ENCODE data around the gene TBKBP1. TPM values are rescaled to one million over a fixed set of nuclear protein-coding genes. Genes with fewer than 3 reads are reported as not detected.

The TBKBP1 gene
- total RNA-seq, 1 donor from 2014 or later = 7.8 TPM

DNA sequence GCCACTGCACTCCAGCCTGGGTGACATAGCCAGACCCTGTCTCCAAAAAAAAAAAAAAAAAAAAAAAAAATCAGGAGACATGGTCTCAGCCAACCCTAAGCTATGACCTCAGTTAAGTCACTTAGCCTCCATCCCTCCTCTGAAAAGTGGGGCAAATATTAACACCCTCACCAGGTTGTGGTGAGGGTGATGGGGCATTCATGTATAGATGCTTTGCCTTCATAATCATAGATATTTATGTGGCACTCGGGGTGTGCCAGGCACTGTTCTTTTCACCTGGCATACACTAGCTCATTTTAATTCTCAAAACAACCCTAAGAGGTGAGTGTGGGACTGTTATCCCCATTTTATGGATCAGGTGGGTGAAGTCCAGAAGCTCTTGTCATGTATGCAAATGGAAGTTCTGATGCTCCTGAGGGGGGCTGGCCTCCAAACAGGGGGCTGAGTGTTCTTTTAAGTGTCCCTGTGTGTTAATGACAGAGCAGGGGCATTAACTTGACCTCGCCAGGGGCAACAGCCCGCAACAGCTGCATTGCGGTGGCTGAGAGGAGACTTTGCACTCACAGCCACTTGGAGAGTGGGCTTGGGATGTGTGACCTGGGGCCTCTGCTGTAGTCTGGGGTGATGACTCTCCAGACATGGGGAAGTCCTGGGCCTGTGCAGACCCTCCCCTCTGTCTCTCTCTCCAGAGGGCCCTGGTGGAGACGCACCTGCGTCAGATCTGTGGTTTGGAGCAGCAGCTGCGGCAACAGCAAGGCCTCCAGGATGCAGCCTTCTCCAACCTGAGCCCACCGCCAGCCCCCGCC lies 4.1 kb downstream of the TBKBP1 start:
- H3K4me3 ChIP-seq (ENCODE audit: low read length in 3 of 3) = no peak overlapping the region
- H3K27ac ChIP-seq (ENCODE audit: low read depth, low read length) = no peak overlapping the region
- no peak overlapping the region for H3K9ac ChIP-seq (ENCODE audit: low read depth in 1 of 3, low read length in 3 of 3)
- H3K36me3 ChIP-seq (ENCODE audit: control insufficient read depth in 3 of 3, insufficient read depth in 3 of 3, low read length in 3 of 3) = peaks cover 6 to 13% (median 9%) of the 10 kb centered on the region in 3 donors
- H3K4me1 ChIP-seq (ENCODE audit: control insufficient read depth in 3 of 3, insufficient read depth in 3 of 3, low read length in 3 of 3) = peaks cover 7 to 16% (median 11%) of the 10 kb centered on the region in 3 donors
- H3K9me3 ChIP-seq (ENCODE audit: control insufficient read depth in 3 of 3, low read length in 3 of 3) = no peaks in the 10 kb centered on the region
- H3K27me3 ChIP-seq (ENCODE audit: control insufficient read depth in 3 of 3, insufficient read depth in 3 of 3, low read length in 3 of 3) = no peaks in the 10 kb centered on the region

- Histone ChIP-seq H3K36me3 (ENCODE audit: control insufficient read depth in 3 of 3, insufficient read depth in 3 of 3, low read length in 3 of 3) (peaks cover 6 to 13% (median 9%) of the 10 kb centered on the region in 3 donors), H3K9me3 (ENCODE audit: control insufficient read depth in 3 of 3, low read length in 3 of 3) (no peaks in the 10 kb centered on the region), H3K27me3 (ENCODE audit: control insufficient read depth in 3 of 3, insufficient read depth in 3 of 3, low read length in 3 of 3) (no peaks in the 10 kb centered on the region), H3K4me1 (ENCODE audit: control insufficient read depth in 3 of 3, insufficient read depth in 3 of 3, low read length in 3 of 3) (peaks cover 4 to 11% (median 8%) of the 10 kb centered on the region in 3 donors), H3K4me3 (ENCODE audit: low read length in 3 of 3) (no peak overlapping the region), H3K9ac (ENCODE audit: low read depth in 1 of 3, low read length in 3 of 3) (no peak overlapping the region), H3K27ac (ENCODE audit: low read depth, low read length) (no peak overlapping the region)
Measured at GRCh38 chr17:47698749-47699535, 5.0 kb downstream of the TBKBP1 start.

- Histone ChIP-seq H3K27ac (ENCODE audit: low read depth, low read length) (no peak overlapping the region), H3K27me3 (ENCODE audit: control insufficient read depth in 3 of 3, insufficient read depth in 3 of 3, low read length in 3 of 3) (no peaks in the 10 kb centered on the region), H3K9me3 (ENCODE audit: control insufficient read depth in 3 of 3, low read length in 3 of 3) (no peaks in the 10 kb centered on the region), H3K4me1 (ENCODE audit: control insufficient read depth in 3 of 3, insufficient read depth in 3 of 3, low read length in 3 of 3) (peaks cover 4 to 11% (median 10%) of the 10 kb centered on the region in 3 donors), H3K36me3 (ENCODE audit: control insufficient read depth in 3 of 3, insufficient read depth in 3 of 3, low read length in 3 of 3) (peaks cover 6 to 13% (median 9%) of the 10 kb centered on the region in 3 donors), H3K4me3 (ENCODE audit: low read length in 3 of 3) (no peak overlapping the region), H3K9ac (ENCODE audit: low read depth in 1 of 3, low read length in 3 of 3) (no peak overlapping the region)
Measured at GRCh38 chr17:47699536-47699840, 5.5 kb downstream of the TBKBP1 start.

DNA sequence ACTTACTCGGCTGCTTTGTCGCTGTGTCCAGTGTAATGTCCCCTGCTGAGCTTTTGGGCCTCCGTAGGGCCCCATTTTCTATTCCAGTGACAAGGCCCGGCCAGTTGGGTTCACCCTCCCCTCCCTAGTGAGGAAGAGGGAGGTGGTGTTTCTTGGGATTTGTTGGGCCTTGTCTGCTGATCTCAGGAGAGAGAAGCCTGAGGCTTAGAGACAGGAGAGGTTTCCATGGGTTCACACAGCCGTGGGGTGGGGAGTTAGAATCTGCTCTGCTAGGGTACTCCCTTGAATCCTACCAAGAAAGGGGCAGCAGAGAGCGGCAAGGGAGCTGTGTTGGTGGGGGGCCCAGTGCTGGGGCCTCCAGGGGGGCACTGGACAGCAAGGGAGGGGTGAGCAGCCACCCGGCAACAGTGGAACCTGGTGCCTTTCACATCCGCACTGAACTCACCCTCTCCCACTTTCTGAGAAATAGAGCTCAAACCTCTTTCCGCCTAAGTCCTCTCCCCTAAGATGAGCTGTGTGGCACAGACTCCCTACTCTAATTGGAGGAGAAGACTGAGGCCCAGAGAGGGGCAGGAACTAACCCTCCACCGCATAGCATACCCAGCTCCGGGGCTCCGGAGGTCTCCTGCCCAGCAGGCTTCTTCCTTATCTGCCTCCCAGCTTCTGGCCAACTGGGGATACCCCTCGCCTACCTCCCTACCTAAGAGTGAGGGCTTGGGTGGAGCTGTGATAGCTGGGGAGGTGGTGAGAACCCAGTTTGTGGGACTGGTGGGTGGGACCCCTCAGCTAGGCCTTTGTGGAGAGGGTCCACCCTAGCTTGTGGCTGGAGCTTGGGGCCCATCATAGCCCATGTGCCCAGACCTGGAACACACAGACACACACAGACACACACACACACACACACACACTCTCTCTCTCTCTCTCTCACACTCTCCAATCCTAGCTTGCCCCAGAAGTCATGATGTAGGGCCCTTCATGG lies 6.8 kb downstream of the TBKBP1 start:
- Histone ChIP-seq H3K27ac (ENCODE audit: low read depth, low read length) (no peak overlapping the region), H3K4me3 (ENCODE audit: low read length in 3 of 3) (no peak overlapping the region), H3K4me1 (ENCODE audit: control insufficient read depth in 3 of 3, insufficient read depth in 3 of 3, low read length in 3 of 3) (peaks cover 4 to 11% (median 7%) of the 10 kb centered on the region in 3 donors), H3K36me3 (ENCODE audit: control insufficient read depth in 3 of 3, insufficient read depth in 3 of 3, low read length in 3 of 3) (peaks cover 8 to 13% (median 9%) of the 10 kb centered on the region in 3 donors), H3K9me3 (ENCODE audit: control insufficient read depth in 3 of 3, low read length in 3 of 3) (no peaks in the 10 kb centered on the region), H3K9ac (ENCODE audit: low read depth in 1 of 3, low read length in 3 of 3) (no peak overlapping the region), H3K27me3 (ENCODE audit: control insufficient read depth in 3 of 3, insufficient read depth in 3 of 3, low read length in 3 of 3) (no peaks in the 10 kb centered on the region)

- H3K4me1 ChIP-seq (ENCODE audit: control insufficient read depth in 3 of 3, insufficient read depth in 3 of 3, low read length in 3 of 3) = peaks cover 11 to 19% (median 12%) of the 10 kb centered on the region in 3 donors
- H3K27ac ChIP-seq (ENCODE audit: low read depth, low read length) = no peak overlapping the region
- no peak overlapping the region for H3K9ac ChIP-seq (ENCODE audit: low read depth in 1 of 3, low read length in 3 of 3)
- no peaks in the 10 kb centered on the region for H3K27me3 ChIP-seq (ENCODE audit: control insufficient read depth in 3 of 3, insufficient read depth in 3 of 3, low read length in 3 of 3)
- H3K4me3 ChIP-seq (ENCODE audit: low read length in 3 of 3) = no peak overlapping the region
- no peaks in the 10 kb centered on the region for H3K9me3 ChIP-seq (ENCODE audit: control insufficient read depth in 3 of 3, low read length in 3 of 3)
- H3K36me3 ChIP-seq (ENCODE audit: control insufficient read depth in 3 of 3, insufficient read depth in 3 of 3, low read length in 3 of 3) = peaks cover 8 to 15% (median 9%) of the 10 kb centered on the region in 3 donors
Measured at GRCh38 chr17:47701608-47702007, 7.6 kb downstream of the TBKBP1 start.

DNA sequence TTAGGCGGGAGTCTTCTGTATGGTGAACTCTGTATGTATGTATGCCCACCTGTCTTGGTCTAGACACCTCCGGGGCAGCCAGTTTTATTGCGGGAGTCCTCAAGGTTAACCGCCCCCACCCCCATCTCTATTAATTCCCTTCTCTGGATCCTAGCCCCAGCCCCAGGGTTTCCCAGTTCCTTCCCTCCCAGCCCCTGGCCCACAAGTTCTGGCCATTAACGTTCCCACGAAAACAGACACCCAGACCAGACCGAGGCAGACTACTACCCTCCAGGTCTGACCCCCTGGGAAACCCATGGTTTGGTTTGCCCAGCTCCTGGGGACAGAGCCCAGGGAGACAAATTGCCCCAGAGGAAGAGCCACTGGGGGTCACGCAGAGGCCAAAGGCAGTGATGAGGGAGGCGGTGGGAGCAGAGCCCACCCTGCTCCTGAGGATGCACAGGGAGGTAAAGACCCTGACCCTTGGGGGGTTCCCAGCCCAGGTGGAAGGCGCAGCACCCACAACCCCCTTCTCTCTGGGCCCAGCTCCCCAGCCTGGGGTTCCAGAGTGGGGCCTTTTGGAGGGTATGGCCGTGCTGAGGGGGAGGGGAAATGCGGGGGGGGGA lies 8.5 kb downstream of the TBKBP1 start:
- H3K9ac ChIP-seq (ENCODE audit: low read depth in 1 of 3, low read length in 3 of 3) = no peak overlapping the region
- H3K9me3 ChIP-seq (ENCODE audit: control insufficient read depth in 3 of 3, low read length in 3 of 3) = no peaks in the 10 kb centered on the region
- peaks cover 18 to 28% (median 20%) of the 10 kb centered on the region in 3 donors for H3K4me1 ChIP-seq (ENCODE audit: control insufficient read depth in 3 of 3, insufficient read depth in 3 of 3, low read length in 3 of 3)
- no peak overlapping the region for H3K27ac ChIP-seq (ENCODE audit: low read depth, low read length)
- no peak overlapping the region for H3K4me3 ChIP-seq (ENCODE audit: low read length in 3 of 3)
- H3K36me3 ChIP-seq (ENCODE audit: control insufficient read depth in 3 of 3, insufficient read depth in 3 of 3, low read length in 3 of 3) = peaks cover 3 to 15% (median 9%) of the 10 kb centered on the region in 3 donors
- no peaks in the 10 kb centered on the region for H3K27me3 ChIP-seq (ENCODE audit: control insufficient read depth in 3 of 3, insufficient read depth in 3 of 3, low read length in 3 of 3)

GRCh38 chr17:47703191-47703591 lies 9.2 kb downstream of the TBKBP1 start:
- Histone ChIP-seq H3K9ac (ENCODE audit: low read depth in 1 of 3, low read length in 3 of 3) (no peak overlapping the region), H3K36me3 (ENCODE audit: control insufficient read depth in 3 of 3, insufficient read depth in 3 of 3, low read length in 3 of 3) (peaks cover 3 to 15% (median 9%) of the 10 kb centered on the region in 3 donors), H3K4me1 (ENCODE audit: control insufficient read depth in 3 of 3, insufficient read depth in 3 of 3, low read length in 3 of 3) (peaks cover 22 to 32% (median 24%) of the 10 kb centered on the region in 3 donors), H3K4me3 (ENCODE audit: low read length in 3 of 3) (no peak overlapping the region), H3K9me3 (ENCODE audit: control insufficient read depth in 3 of 3, low read length in 3 of 3) (no peaks in the 10 kb centered on the region), H3K27ac (ENCODE audit: low read depth, low read length) (no peak overlapping the region), H3K27me3 (ENCODE audit: control insufficient read depth in 3 of 3, insufficient read depth in 3 of 3, low read length in 3 of 3) (no peaks in the 10 kb centered on the region)

DNA sequence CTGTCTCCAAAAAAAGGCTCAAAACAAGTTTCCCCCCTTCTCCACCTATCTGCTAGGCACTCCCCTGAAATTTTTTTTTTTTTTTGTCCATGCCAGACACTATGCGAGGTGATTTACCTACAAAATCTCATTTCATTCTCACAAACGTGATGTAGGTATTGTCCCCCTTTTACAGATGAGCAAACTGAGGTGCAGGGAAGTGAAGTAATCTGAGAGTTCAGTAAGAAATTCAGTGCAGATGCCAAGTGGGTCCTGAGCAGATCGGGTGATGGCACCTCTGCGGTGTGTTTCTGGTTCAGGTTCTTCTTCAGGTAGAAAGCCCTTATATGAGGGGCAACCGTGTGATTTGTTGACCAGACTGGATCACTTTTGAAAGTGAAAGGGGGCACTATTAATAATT lies 9.7 kb downstream of the TBKBP1 start:
- Histone ChIP-seq H3K27ac (ENCODE audit: low read depth, low read length) (no peak overlapping the region), H3K9ac (ENCODE audit: low read depth in 1 of 3, low read length in 3 of 3) (no peak overlapping the region), H3K9me3 (ENCODE audit: control insufficient read depth in 3 of 3, low read length in 3 of 3) (no peaks in the 10 kb centered on the region), H3K4me3 (ENCODE audit: low read length in 3 of 3) (no peak overlapping the region), H3K36me3 (ENCODE audit: control insufficient read depth in 3 of 3, insufficient read depth in 3 of 3, low read length in 3 of 3) (peaks cover 3 to 15% (median 9%) of the 10 kb centered on the region in 3 donors), H3K27me3 (ENCODE audit: control insufficient read depth in 3 of 3, insufficient read depth in 3 of 3, low read length in 3 of 3) (no peaks in the 10 kb centered on the region), H3K4me1 (ENCODE audit: control insufficient read depth in 3 of 3, insufficient read depth in 3 of 3, low read length in 3 of 3) (peaks cover 22 to 32% (median 24%) of the 10 kb centered on the region in 3 donors)

DNA sequence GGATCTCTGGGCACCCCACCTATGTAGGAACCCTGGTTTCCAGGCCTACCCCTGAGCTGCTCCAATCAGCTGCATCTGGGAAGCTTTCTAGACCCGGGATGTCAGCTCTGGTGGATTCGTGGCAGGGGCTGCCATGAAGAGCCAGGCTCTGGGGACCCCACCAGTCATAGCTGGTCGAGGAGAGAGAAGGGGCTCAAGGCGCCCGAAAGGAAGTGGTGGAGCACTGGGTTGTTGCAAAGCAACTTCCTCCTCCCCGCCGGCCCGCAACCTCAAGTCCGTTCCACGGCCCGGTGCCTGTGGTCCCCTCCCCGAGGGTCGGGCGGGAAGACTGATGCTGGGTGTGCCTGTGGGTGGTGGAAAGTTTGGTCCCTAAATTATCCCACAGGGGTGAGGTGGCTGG lies 10.2 kb downstream of the TBKBP1 start:
- no peak overlapping the region for H3K27ac ChIP-seq (ENCODE audit: low read depth, low read length)
- no peak overlapping the region for H3K4me3 ChIP-seq (ENCODE audit: low read length in 3 of 3)
- no peaks in the 10 kb centered on the region for H3K9me3 ChIP-seq (ENCODE audit: control insufficient read depth in 3 of 3, low read length in 3 of 3)
- no peaks in the 10 kb centered on the region for H3K27me3 ChIP-seq (ENCODE audit: control insufficient read depth in 3 of 3, insufficient read depth in 3 of 3, low read length in 3 of 3)
- peaks cover 22 to 32% (median 24%) of the 10 kb centered on the region in 3 donors for H3K4me1 ChIP-seq (ENCODE audit: control insufficient read depth in 3 of 3, insufficient read depth in 3 of 3, low read length in 3 of 3)
- no peak overlapping the region for H3K9ac ChIP-seq (ENCODE audit: low read depth in 1 of 3, low read length in 3 of 3)
- H3K36me3 ChIP-seq (ENCODE audit: control insufficient read depth in 3 of 3, insufficient read depth in 3 of 3, low read length in 3 of 3) = peaks cover 3 to 15% (median 9%) of the 10 kb centered on the region in 3 donors
